GM12878 (cell line): ENCODE data around the gene ADGRL3. TPM values are rescaled to one million over a fixed set of nuclear protein-coding genes. Genes with fewer than 3 reads are reported as not detected.

Experiments used
- ATAC-seq: fragments of 200-7000 bp; cut with Tn5 transposase; 3 replicates; pipeline ENCODE4 v1.9.1; 2020; ENCODE audit warnings: mild to moderate bottlenecking, moderate library complexity
- BruUV-seq: library from RNA; stranded (reverse); fragments of 400-500 nt; replicated peaks from 2 replicates; lab custom pipeline; 2021; lab: Mats Ljungman, UMichigan
- CTCF ChIA-PET: fragments of 300-600 bp; sonication (Branson Sonifier 250); formaldehyde crosslinking; extraction: SDS; loops from one replicate; lab custom pipeline; 2021; ENCODE audit warnings: inconsistent platforms; lab: Yijun Ruan, JAX
- POLR2A ChIA-PET: fragments of 350-600 bp; formaldehyde crosslinking; extraction: SDS; loops from one replicate; lab custom pipeline; 2021; ENCODE audit warnings: inconsistent platforms; lab: Charles Lee
- RAD21 ChIA-PET: fragments of 300-600 bp; sonication (Branson Sonifier 250); formaldehyde crosslinking; loops from one replicate; lab custom pipeline; 2023; ENCODE audit warnings: antibody characterized with exemption; ENCODE audit not compliant: unreplicated experiment; lab: Charles Lee
- SMC1A ChIA-PET: fragments of 300-600 bp; sonication (Branson Sonifier 250); formaldehyde crosslinking; loops from one replicate; lab custom pipeline; 2023; ENCODE audit not compliant: unreplicated experiment, uncharacterized antibody; lab: Charles Lee
- DNase-seq: peaks from one replicate; pipeline ENCODE4 v3.0.0-alpha.2; 2011; ENCODE audit warnings: low read depth, low spot score
- FAIRE-seq: peaks from 3 replicates; lab custom pipeline; 2011; peaks lifted over from hg19 to GRCh38; lab: Jason Lieb, UNC
- H2AFZ ChIP-seq: 2 replicates; pipeline ENCODE4 v1.6.0; 2011; ENCODE audit warnings: low read depth, low read length, control low read depth; ENCODE audit not compliant: control insufficient read depth
- H3K27ac ChIP-seq: 2 replicates; pipeline ENCODE4 v1.5.1; 2011; ENCODE audit warnings: control low read depth; ENCODE audit not compliant: control insufficient read depth, insufficient read depth
- H3K27me3 ChIP-seq, 2 experiments: replicated peaks in 1 of 2; 2 replicates each; pipeline versions ENCODE4 v1.6.0 to v1.6.1; 2011; ENCODE audit warnings: low read length in 1 of 2; ENCODE audit not compliant: control insufficient read depth in 2 of 2, insufficient read depth in 2 of 2
- H3K36me3 ChIP-seq, 2 experiments: 2 replicates each; pipeline ENCODE4 v1.5.1; 2011; ENCODE audit warnings: low read length in 1 of 2; ENCODE audit not compliant: control insufficient read depth in 2 of 2, insufficient read depth in 2 of 2
- H3K4me1 ChIP-seq: 2 replicates; pipeline ENCODE4 v1.6.1; 2011; ENCODE audit warnings: mild to moderate bottlenecking, low read length, moderate library complexity, mixed read lengths; ENCODE audit not compliant: control insufficient read depth, insufficient read depth
- H3K4me2 ChIP-seq: 2 replicates; pipeline ENCODE4 v1.6.0; 2011; ENCODE audit warnings: control low read depth; ENCODE audit not compliant: control insufficient read depth, insufficient read depth
- H3K4me3 ChIP-seq: fragments of 200-600 bp; sonication (generic); 2 replicates; pipeline ENCODE4 v1.5.1; 2016
- H3K79me2 ChIP-seq: 2 replicates; pipeline ENCODE4 v1.6.0; 2011; ENCODE audit warnings: low read length; ENCODE audit not compliant: control insufficient read depth, insufficient read depth
- H3K9ac ChIP-seq: 2 replicates; pipeline ENCODE4 v1.8.0; 2011; ENCODE audit warnings: low read length, control low read depth, mixed read lengths; ENCODE audit not compliant: control insufficient read depth, insufficient read depth
- H3K9me3 ChIP-seq: replicated peaks from 3 replicates; pipeline ENCODE4 v1.5.1; 2011; ENCODE audit warnings: mild to moderate bottlenecking, low read length; ENCODE audit not compliant: control insufficient read depth, insufficient read depth
- H4K20me1 ChIP-seq: 2 replicates; pipeline ENCODE4 v1.6.0; 2011; ENCODE audit not compliant: control insufficient read depth, insufficient read depth
- ATF7 ChIP-seq: fragments of 450-650 bp; IDR thresholded peaks from 2 replicates; pipeline ENCODE4 v1.6.1; 2016; ENCODE audit warnings: low read depth, mild to moderate bottlenecking
- CBX5 ChIP-seq: sonication (generic); IDR thresholded peaks from 2 replicates; pipeline ENCODE4 v1.6.1; 2016; ENCODE audit warnings: low read depth, moderate library complexity, mild to moderate bottlenecking, inconsistent platforms
- CEBPB ChIP-seq, 2 experiments: fragments of 150-350 bp in 1 of 2; IDR thresholded peaks; 2 replicates each; pipeline ENCODE4 v1.6.1; 2012 to 2014; ENCODE audit warnings: low read depth in 2 of 2, low read length in 2 of 2, borderline replicate concordance in 1 of 2, inconsistent platforms in 1 of 2
- KAT2A ChIP-seq: conservative IDR thresholded peaks from 2 replicates; pipeline ENCODE4 v1.6.1; 2011; ENCODE audit warnings: low read depth, low read length; ENCODE audit not compliant: control insufficient read depth
- KDM1A ChIP-seq: fragments of 200-600 bp; sonication (generic); IDR thresholded peaks from 2 replicates; pipeline ENCODE4 v1.6.1; 2016; ENCODE audit warnings: borderline replicate concordance
- NFYB ChIP-seq: IDR thresholded peaks from 2 replicates; pipeline ENCODE4 v1.6.1; 2011; ENCODE audit warnings: low read depth, mild to moderate bottlenecking, low read length, improper control_type of control experiment, moderate library complexity; ENCODE audit not compliant: insufficient read depth
- POU2F2 ChIP-seq: IDR thresholded peaks from 3 replicates; pipeline ENCODE4 v1.6.1; 2011; ENCODE audit warnings: low read depth, mild to moderate bottlenecking, low read length, borderline replicate concordance
- TCF3 ChIP-seq: IDR thresholded peaks from 2 replicates; pipeline ENCODE4 v1.6.1; 2012; ENCODE audit warnings: low read depth, mild to moderate bottlenecking, low read length, borderline replicate concordance; ENCODE audit not compliant: insufficient read depth
- YBX1 ChIP-seq: fragments of 450-650 bp; IDR thresholded peaks from 2 replicates; pipeline ENCODE4 v1.6.1; 2016; ENCODE audit warnings: antibody characterized with exemption
- WGBS: methylation state at CpG from one replicate; pipeline ENCODE4 v1.1.6; 2016; ENCODE audit warnings: low lambda C conversion rate; ENCODE audit not compliant: insufficient replicate concordance, insufficient coverage; ENCODE audit errors: missing lambda C conversion rate; 5-methylcytosine and 5-hydroxymethylcytosine counted together
- in situ Hi-C: fragments of 300-500 bp; cut with MboI; formaldehyde crosslinking; loops from 9 replicates; pipeline ENCODE4 v1.14.3; 2018; ENCODE audit warnings: mixed read lengths
- intact Hi-C: fragments of 100-400 bp; cut with micrococcal nuclease; formaldehyde crosslinking; loops from one replicate; pipeline ENCODE4 v1.14.2; 2022; ENCODE audit not compliant: unreplicated experiment
- polyA plus RNA-seq, 11 experiments: library from polyadenylated mRNA; depleted of rRNA in 4 of 11; unstranded in 6 of 11; stranded (reverse) in 5 of 11; fragments of >200 nt; fragmentation: Nextera tagmentation in 4 of 11; fragmentation: Illumina TruSeq in 1 of 11; extraction: Ambion mirVana in 4 of 11; extraction: Trizol in 1 of 11; gene quantifications; 1 replicate in 1 of 11; 2 replicates in 10 of 11; pipeline versions ENCODE4 v1.2.1 to v1.2.3, GENCODE V29; 2011 to 2016; ENCODE audit warnings: inconsistent platforms in 2 of 11, missing spikeins in 2 of 11, low read depth in 1 of 11
- total RNA-seq, 4 experiments: library from RNA; depleted of rRNA in 3 of 4; stranded (reverse); fragments of >200 nt in 3 of 4; fragmentation: Illumina TruSeq in 1 of 4; extraction: Trizol in 1 of 4; gene quantifications; 2 replicates each; pipeline versions ENCODE4 v1.2.1 to v1.2.3, GENCODE V29; 2013 to 2021
- TF ChIP-seq, protein P1 (sequence below): IDR thresholded peaks from 2 replicates; pipeline ENCODE4 v1.6.1; 2012; ENCODE audit warnings: low read depth, low read length, improper control_type of control experiment
- TF ChIP-seq, protein P2 (sequence below): fragments of 450-650 bp; IDR thresholded peaks from 2 replicates; pipeline ENCODE4 v1.6.1; 2016; ENCODE audit warnings: mild to moderate bottlenecking
- TF ChIP-seq, protein P3 (sequence below): fragments of 450-650 bp; IDR thresholded peaks from 2 replicates; pipeline ENCODE4 v1.6.1; 2017; ENCODE audit warnings: borderline replicate concordance
- TF ChIP-seq, protein P4 (sequence below): fragments of 450-650 bp; formaldehyde crosslinking; IDR thresholded peaks from 2 replicates; pipeline ENCODE4 v1.5.0; 2022; ENCODE audit warnings: mild to moderate bottlenecking, missing genetic modification characterization

The ADGRL3 gene
- total and polyA plus RNA-seq, 10 of the 15 experiments (the other 5 are each of a cell fraction or from before 2014, with no cell fraction given) = 1.1 TPM; not detected in 9

DNA sequence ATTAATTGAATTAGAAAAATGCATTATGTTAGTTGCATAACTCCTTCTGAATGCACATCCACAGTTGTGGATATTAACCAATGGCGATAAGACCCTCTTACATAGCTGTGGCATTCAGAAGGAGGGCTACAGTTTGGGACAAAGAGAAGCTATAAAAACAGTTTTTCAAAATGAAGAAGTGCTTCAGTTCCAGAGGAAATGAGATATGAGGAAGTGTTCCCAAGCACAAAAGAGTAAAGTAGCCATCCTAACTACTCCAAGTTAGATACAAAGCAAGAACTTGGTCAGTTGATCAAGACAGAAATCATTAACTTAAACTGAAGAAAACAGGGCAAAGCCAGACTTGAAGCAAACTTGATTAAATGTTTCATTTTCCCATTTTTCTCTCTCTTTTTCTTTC is 17.2 kb upstream of the ADGRL3 start:
- in situ Hi-C loops = no loop called here
- Histone ChIP-seq H3K4me2 (no peak overlapping the region), H3K9me3 (no peaks in the 10 kb centered on the region), H3K36me3 (no peaks in the 10 kb centered on the region), H3K79me2 (no peaks in the 10 kb centered on the region), H2AFZ (no peak overlapping the region), H3K27me3 (no peaks in the 10 kb centered on the region), H3K9ac (no peak overlapping the region), H4K20me1 (no peaks in the 10 kb centered on the region), H3K4me1 (no peaks in the 10 kb centered on the region), H3K27ac (no peak overlapping the region), H3K4me3 (no peak overlapping the region)
- intact Hi-C loops = no loop called here
- ChIA-PET SMC1A (no interaction called here), POLR2A (no interaction called here), RAD21 (no interaction called here), CTCF (no interaction called here)
- no peak for ATAC-seq
- FAIRE-seq = no peak
- DNase-seq = no peak
- WGBS = 24% methylated on average over 1 of the region's 1 CpG
- BruUV-seq = no TSS peak
- TF ChIP-seq, protein P1, sequence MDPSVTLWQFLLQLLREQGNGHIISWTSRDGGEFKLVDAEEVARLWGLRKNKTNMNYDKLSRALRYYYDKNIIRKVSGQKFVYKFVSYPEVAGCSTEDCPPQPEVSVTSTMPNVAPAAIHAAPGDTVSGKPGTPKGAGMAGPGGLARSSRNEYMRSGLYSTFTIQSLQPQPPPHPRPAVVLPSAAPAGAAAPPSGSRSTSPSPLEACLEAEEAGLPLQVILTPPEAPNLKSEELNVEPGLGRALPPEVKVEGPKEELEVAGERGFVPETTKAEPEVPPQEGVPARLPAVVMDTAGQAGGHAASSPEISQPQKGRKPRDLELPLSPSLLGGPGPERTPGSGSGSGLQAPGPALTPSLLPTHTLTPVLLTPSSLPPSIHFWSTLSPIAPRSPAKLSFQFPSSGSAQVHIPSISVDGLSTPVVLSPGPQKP = no peak
- TF ChIP-seq KDM1A (no peak), KAT2A (no peak), CBX5 (no peak), YBX1 (no peak), ATF7 (no peak), NFYB (no peak), POU2F2 (no peak), CEBPB (IDR thresholded peaks at IDR 0.05; ENCODE audit: borderline replicate concordance in 1 of 2, low read depth in 2 of 2, low read length in 2 of 2) (no peak), TCF3 (no peak)
- TF ChIP-seq, protein P2, sequence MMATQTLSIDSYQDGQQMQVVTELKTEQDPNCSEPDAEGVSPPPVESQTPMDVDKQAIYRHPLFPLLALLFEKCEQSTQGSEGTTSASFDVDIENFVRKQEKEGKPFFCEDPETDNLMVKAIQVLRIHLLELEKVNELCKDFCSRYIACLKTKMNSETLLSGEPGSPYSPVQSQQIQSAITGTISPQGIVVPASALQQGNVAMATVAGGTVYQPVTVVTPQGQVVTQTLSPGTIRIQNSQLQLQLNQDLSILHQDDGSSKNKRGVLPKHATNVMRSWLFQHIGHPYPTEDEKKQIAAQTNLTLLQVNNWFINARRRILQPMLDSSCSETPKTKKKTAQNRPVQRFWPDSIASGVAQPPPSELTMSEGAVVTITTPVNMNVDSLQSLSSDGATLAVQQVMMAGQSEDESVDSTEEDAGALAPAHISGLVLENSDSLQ = no peak
- TF ChIP-seq, protein P3, sequence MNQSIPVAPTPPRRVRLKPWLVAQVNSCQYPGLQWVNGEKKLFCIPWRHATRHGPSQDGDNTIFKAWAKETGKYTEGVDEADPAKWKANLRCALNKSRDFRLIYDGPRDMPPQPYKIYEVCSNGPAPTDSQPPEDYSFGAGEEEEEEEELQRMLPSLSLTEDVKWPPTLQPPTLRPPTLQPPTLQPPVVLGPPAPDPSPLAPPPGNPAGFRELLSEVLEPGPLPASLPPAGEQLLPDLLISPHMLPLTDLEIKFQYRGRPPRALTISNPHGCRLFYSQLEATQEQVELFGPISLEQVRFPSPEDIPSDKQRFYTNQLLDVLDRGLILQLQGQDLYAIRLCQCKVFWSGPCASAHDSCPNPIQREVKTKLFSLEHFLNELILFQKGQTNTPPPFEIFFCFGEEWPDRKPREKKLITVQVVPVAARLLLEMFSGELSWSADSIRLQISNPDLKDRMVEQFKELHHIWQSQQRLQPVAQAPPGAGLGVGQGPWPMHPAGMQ = no peak
- TF ChIP-seq, protein P4, sequence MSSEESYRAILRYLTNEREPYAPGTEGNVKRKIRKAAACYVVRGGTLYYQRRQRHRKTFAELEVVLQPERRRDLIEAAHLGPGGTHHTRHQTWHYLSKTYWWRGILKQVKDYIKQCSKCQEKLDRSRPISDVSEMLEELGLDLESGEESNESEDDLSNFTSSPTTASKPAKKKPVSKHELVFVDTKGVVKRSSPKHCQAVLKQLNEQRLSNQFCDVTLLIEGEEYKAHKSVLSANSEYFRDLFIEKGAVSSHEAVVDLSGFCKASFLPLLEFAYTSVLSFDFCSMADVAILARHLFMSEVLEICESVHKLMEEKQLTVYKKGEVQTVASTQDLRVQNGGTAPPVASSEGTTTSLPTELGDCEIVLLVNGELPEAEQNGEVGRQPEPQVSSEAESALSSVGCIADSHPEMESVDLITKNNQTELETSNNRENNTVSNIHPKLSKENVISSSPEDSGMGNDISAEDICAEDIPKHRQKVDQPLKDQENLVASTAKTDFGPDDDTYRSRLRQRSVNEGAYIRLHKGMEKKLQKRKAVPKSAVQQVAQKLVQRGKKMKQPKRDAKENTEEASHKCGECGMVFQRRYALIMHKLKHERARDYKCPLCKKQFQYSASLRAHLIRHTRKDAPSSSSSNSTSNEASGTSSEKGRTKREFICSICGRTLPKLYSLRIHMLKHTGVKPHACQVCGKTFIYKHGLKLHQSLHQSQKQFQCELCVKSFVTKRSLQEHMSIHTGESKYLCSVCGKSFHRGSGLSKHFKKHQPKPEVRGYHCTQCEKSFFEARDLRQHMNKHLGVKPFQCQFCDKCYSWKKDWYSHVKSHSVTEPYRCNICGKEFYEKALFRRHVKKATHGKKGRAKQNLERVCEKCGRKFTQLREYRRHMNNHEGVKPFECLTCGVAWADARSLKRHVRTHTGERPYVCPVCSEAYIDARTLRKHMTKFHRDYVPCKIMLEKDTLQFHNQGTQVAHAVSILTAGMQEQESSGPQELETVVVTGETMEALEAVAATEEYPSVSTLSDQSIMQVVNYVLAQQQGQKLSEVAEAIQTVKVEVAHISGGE = no peak
